Sigmoid colon (tissue), 7 donors: Measurements from ENCODE around the gene OR10C1. TPM values are rescaled to one million over a fixed set of nuclear protein-coding genes. Genes with fewer than 3 reads are reported as not detected.
"Not testable (repeated sequence)": the region's sequence is repeated elsewhere in the genome, so short reads cannot be mapped to it uniquely, and the experiment has no call there.

Experiments used
- DNase-seq: peaks from one replicate; pipeline ENCODE4 v3.0.0-alpha.2; 2019
- H3K27ac ChIP-seq, 4 donors: fragments of 200-600 bp; sonication (generic); one replicate each; pipeline ENCODE4 v1.5.1; 2016 to 2019; ENCODE audit warnings: mild to moderate bottlenecking in 1 of 4
- H3K27me3 ChIP-seq, 3 donors: fragments of 200-600 bp; sonication (generic); one replicate each; pipeline ENCODE4 v1.5.1; 2019; ENCODE audit warnings: mild to moderate bottlenecking in 1 of 3
- H3K36me3 ChIP-seq, 4 donors: fragments of 200-600 bp; sonication (generic); one replicate each; pipeline ENCODE4 v1.5.1; 2016 to 2019
- H3K4me1 ChIP-seq, 4 donors: fragments of 200-600 bp; sonication (generic); one replicate each; pipeline ENCODE4 v1.5.1; 2017 to 2019
- H3K4me3 ChIP-seq, 4 donors: fragments of 200-600 bp; sonication (generic); one replicate each; pipeline ENCODE4 v1.5.1; 2017 to 2019; ENCODE audit warnings: mild to moderate bottlenecking in 2 of 4, moderate library complexity in 1 of 4
- H3K9me3 ChIP-seq, 4 donors: fragments of 200-600 bp in 3 of 4; sonication (generic) in 3 of 4; one replicate each; pipeline versions ENCODE4 v1.5.1 to v1.6.1; 2013 to 2019
- EP300 ChIP-seq, 4 donors: sonication (generic); formaldehyde crosslinking; IDR thresholded peaks; one replicate each; pipeline ENCODE4 v1.6.1; 2017; ENCODE audit warnings: antibody characterized with exemption in 4 of 4
- POLR2A ChIP-seq, 2 donors: fragments of 450-650 bp; IDR thresholded peaks; one replicate each; pipeline ENCODE4 v1.6.1; 2016; ENCODE audit warnings: antibody characterized with exemption in 2 of 2, mild to moderate bottlenecking in 2 of 2, moderate library complexity in 2 of 2
- POLR2AphosphoS5 ChIP-seq, 4 donors: sonication (generic); formaldehyde crosslinking; IDR thresholded peaks; one replicate each; pipeline ENCODE4 v1.6.1; 2017; ENCODE audit warnings: antibody characterized with exemption in 4 of 4
- WGBS, 2 donors: extraction: QIAGEN DNeasy Blood & Tissue Kit; methylation state at CpG; one replicate each; pipeline ENCODE4 v1.1.7; 2013; 5-methylcytosine and 5-hydroxymethylcytosine counted together
- intact Hi-C: fragments of 100-400 bp; cut with DNase I; formaldehyde crosslinking; loops from one replicate; pipeline ENCODE4 v1.15.1; 2023
- polyA plus RNA-seq, 3 donors: library from polyadenylated mRNA; stranded (reverse); fragments of 200-250 nt; gene quantifications; one replicate each; pipeline ENCODE4 v1.2.3, GENCODE V29; 2013
- total RNA-seq, 4 donors: library from RNA; depleted of rRNA; stranded (reverse); fragments of >200 nt; gene quantifications; one replicate each; pipeline ENCODE4 v1.1.0, GENCODE V29; 2016
- TF ChIP-seq, protein P1 (sequence below), 4 experiments: fragments of 450-650 bp in 3 of 4; fragments of 200-600 bp in 1 of 4; IDR thresholded peaks; one replicate each; pipeline ENCODE4 v1.5.1; 2016 to 2019; ENCODE audit warnings: antibody characterized with exemption in 4 of 4, mild to moderate bottlenecking in 3 of 4, moderate library complexity in 2 of 4
- donor health status: healthy with polysubstance abuse.
- donor health status: Bipolar disorder and iron deficiency.
- donor health status: healthy.

The OR10C1 gene
- total and polyA plus RNA-seq, 7 donors, result not detected

DNA sequence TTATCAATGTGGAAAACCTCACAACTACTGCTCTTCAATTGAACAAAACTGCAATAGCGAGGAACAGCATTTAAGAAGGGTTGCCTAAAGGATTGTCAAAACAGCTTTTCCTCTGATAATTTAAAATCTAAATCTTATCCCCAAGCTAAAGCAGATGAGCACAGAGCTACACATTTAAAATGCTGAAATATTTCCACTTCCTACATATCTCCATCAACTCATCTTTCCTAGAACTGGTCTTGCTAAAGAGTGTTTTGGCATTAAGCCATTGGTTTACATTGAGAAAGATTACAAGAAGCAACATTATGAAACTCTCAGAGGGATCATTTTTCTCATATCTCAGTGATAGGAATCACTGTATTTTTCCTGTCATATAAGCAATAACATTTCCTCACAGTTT, 3.6 kb downstream of the OR10C1 start:
- H3K27ac ChIP-seq, result no peak overlapping the region
- 86 to 94% methylated on average over 1 of the region's 1 CpG for WGBS, 2 donors
- no peaks in the 10 kb centered on the region for H3K36me3 ChIP-seq

DNA sequence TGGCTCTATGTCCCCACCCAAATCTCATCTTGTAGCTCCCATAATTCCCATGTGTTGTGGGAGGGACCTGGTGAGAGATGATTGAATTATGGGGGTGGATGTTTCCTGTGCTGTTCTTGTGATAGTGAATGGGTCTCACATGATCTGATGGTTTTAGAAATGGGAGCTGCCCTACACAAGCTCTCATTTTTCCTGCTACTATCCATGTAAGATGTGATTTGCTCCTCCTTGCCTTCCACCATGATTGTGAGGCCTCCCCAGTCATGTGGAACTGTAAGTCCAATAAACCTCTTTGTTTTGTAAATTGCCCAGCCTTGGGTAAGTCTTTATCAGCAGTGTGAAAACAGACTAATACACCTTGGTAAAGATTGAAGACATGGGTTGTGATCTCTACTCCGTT, 4.9 kb downstream of the OR10C1 start:
- DNase-seq, H3K4me1 ChIP-seq, intact Hi-C loops, H3K36me3 ChIP-seq, H3K9me3 ChIP-seq, H3K27ac ChIP-seq, H3K27me3 ChIP-seq, H3K4me3 ChIP-seq: not testable (repeated sequence)
- 52 to 87% methylated on average over 1 of the region's 1 CpG for WGBS, 2 donors

More for the DNA sequence above, 3.6 kb downstream of the OR10C1 start:
- Histone ChIP-seq H3K27me3 (no peaks in the 10 kb centered on the region), H3K9me3 (no peaks in the 10 kb centered on the region), H3K4me3 (no peak overlapping the region), H3K4me1 (no peaks in the 10 kb centered on the region)
- TF ChIP-seq, protein P1, sequence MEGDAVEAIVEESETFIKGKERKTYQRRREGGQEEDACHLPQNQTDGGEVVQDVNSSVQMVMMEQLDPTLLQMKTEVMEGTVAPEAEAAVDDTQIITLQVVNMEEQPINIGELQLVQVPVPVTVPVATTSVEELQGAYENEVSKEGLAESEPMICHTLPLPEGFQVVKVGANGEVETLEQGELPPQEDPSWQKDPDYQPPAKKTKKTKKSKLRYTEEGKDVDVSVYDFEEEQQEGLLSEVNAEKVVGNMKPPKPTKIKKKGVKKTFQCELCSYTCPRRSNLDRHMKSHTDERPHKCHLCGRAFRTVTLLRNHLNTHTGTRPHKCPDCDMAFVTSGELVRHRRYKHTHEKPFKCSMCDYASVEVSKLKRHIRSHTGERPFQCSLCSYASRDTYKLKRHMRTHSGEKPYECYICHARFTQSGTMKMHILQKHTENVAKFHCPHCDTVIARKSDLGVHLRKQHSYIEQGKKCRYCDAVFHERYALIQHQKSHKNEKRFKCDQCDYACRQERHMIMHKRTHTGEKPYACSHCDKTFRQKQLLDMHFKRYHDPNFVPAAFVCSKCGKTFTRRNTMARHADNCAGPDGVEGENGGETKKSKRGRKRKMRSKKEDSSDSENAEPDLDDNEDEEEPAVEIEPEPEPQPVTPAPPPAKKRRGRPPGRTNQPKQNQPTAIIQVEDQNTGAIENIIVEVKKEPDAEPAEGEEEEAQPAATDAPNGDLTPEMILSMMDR (IDR thresholded peaks at IDR 0.05), result no peak
- TF ChIP-seq POLR2AphosphoS5 (IDR thresholded peaks at IDR 0.05) (no peak), POLR2A (IDR thresholded peaks at IDR 0.05) (no peak), EP300 (IDR thresholded peaks at IDR 0.05) (no peak)
- DNase-seq, result no peak
- intact Hi-C loops, result no loop called here

DNA sequence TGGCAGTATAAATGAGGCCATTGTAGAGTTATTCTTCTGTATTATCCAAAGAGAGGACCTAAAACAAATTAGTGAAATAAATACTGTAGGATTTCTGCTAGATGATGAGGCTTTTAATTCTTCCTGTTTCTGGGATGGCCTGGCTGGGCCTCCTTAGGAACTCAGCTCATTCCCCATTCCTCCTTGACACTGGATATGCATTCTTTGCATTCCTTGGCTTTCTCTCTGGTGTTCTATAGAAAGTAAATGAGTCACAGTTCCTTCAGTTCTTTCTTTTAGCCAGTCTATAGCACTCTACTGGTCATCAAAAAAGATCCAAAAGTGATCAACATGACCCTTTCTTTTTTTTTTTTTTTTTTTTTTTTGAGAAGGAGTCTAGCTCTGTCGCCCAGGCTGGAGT, 8.6 kb downstream of the OR10C1 start:
- Histone ChIP-seq H3K27me3 (no peaks in the 10 kb centered on the region), H3K4me3 (no peak overlapping the region), H3K27ac (no peak overlapping the region), H3K4me1 (no peaks in the 10 kb centered on the region), H3K36me3 (no peaks in the 10 kb centered on the region), H3K9me3 (no peaks in the 10 kb centered on the region)
- 80 to 94% methylated on average over 1 of the region's 1 CpG for WGBS, 2 donors
- TF ChIP-seq POLR2AphosphoS5 (IDR thresholded peaks at IDR 0.05) (no peak), POLR2A (IDR thresholded peaks at IDR 0.05) (no peak), EP300 (IDR thresholded peaks at IDR 0.05) (no peak)
- TF ChIP-seq, protein P1 (IDR thresholded peaks at IDR 0.05), result no peak
- no peak for DNase-seq
- intact Hi-C loops, result no loop called here

DNA sequence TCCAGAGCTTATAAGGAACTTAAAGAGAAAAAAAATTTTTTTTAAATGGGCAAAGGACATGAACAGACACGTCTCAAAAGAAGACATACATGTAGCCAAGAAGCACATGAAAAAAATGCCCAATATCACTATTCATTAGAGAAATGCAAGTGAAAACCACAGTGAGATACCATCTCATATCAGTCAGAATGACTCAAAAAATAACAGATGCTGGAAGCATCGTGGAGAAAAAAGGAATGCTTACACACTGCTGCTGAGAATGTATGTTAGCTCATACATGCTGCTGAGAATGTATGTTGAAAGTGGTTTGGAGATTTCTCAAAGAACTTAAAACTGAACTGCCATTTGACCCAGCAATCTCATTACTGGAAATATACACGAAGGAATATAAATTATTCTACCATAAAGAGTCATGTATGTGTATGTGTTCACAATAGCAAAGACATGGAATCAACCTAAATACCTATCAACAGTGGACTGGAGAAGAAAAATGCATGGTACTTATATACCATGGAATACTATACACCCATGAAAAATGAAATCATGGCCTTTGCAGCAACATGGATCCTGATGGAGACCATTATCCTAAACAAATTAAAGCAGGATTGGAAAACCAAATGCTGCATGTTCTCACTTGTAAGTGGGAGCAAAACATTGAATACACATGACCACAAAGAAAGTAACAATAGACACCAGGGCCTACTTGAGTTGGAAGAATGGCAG, 12.5 kb downstream of the OR10C1 start:
- Histone ChIP-seq H3K4me1 (no peaks in the 10 kb centered on the region), H3K27ac (no peak overlapping the region), H3K9me3 (no peaks in the 10 kb centered on the region), H3K4me3 (no peak overlapping the region), H3K36me3 (no peaks in the 10 kb centered on the region), H3K27me3 (no peaks in the 10 kb centered on the region)
- 79 to 86% methylated on average over 3 of the region's 3 CpGs for WGBS, 2 donors
- no peak for DNase-seq
- TF ChIP-seq POLR2AphosphoS5 (IDR thresholded peaks at IDR 0.05) (no peak), EP300 (IDR thresholded peaks at IDR 0.05) (no peak), POLR2A (IDR thresholded peaks at IDR 0.05) (no peak)
- TF ChIP-seq, protein P1 (IDR thresholded peaks at IDR 0.05), result no peak
- intact Hi-C loops, result no loop called here

DNA sequence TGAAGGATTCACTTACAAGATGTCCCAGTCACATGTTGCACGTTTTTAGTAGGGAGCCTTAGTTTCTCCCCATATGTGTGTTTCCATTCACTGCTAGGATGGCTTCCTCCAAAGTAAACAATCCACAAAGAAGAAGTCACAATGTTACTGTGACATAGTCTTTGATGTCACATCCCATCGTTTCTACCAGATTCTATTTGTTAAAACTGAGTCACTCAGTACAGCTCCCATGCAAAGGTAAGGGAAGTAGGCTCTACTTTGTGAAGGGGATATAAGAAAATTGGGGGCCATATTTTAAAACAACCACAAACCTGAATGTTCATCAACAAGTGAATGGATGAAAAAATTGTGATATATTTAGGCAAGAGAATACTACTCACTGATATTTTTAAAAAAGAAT, 17.9 kb downstream of the OR10C1 start, which contains the start of the genes OR11A1 and OR2H1:
Gene OR11A1, minus strand, starts transcription at position 101 of the 400 bp plus-strand sequence. CDS start 29,430 bp downstream, outside the sequence.
Gene OR2H1, plus strand, starts transcription at position 185 of the 400 bp plus-strand sequence. CDS start 4,615 bp downstream, outside the sequence.
- WGBS, 2 donors, result 47 to 64% methylated on average over 2 of the region's 2 CpGs

More for the DNA sequence above, 17.9 kb downstream of the OR10C1 start, which contains the start of the genes OR11A1 and OR2H1:
- Histone ChIP-seq H3K36me3 (no peaks in the 10 kb centered on the region), H3K4me1 (no peaks in the 10 kb centered on the region), H3K4me3 (no peak within 1 kb of the TSS), H3K9me3 (no peaks in the 10 kb centered on the region), H3K27me3 (no peaks in the 10 kb centered on the region), H3K27ac (no peak within 1 kb of the TSS)
- intact Hi-C loops, result no loop called here
- DNase-seq, result no peak
- TF ChIP-seq POLR2AphosphoS5 (IDR thresholded peaks at IDR 0.05), result no peak
- TF ChIP-seq, protein P1 (IDR thresholded peaks at IDR 0.05), result no peak
- TF ChIP-seq POLR2A (IDR thresholded peaks at IDR 0.05), result no peak
- no peak for TF ChIP-seq EP300 (IDR thresholded peaks at IDR 0.05)
